Thyroid gland (tissue), 4 donors: Measurements from ENCODE around the gene SF3B2. TPM values are rescaled to one million over a fixed set of nuclear protein-coding genes. Genes with fewer than 3 reads are reported as not detected.
"Not testable (repeated sequence)": the region's sequence is repeated elsewhere in the genome, so short reads cannot be mapped to it uniquely, and the experiment has no call there.

Experiments used
- DNase-seq, 2 donors: peaks; one replicate each; pipeline ENCODE4 v3.0.0-alpha.2; 2019
- H3K27ac ChIP-seq, 3 donors: fragments of 200-600 bp; sonication (generic); 1 replicate in 2 of 3; 2 replicates in 1 of 3; pipeline ENCODE4 v1.5.1; 2016 to 2019; ENCODE audit warnings: mild to moderate bottlenecking in 1 of 3, moderate library complexity in 1 of 3
- H3K27me3 ChIP-seq: fragments of 200-600 bp; sonication (generic); one replicate; pipeline ENCODE4 v1.5.1; 2019
- H3K36me3 ChIP-seq, 2 donors: fragments of 200-600 bp; sonication (generic); one replicate each; pipeline ENCODE4 v1.5.1; 2016 to 2019
- H3K4me1 ChIP-seq, 2 donors: fragments of 200-600 bp; sonication (generic); one replicate each; pipeline ENCODE4 v1.5.1; 2017 to 2019
- H3K4me3 ChIP-seq, 3 donors: fragments of 200-600 bp; sonication (generic); replicated peaks in 1 of 3; 1 replicate in 2 of 3; 2 replicates in 1 of 3; pipeline ENCODE4 v1.5.1; 2016; ENCODE audit warnings: mild to moderate bottlenecking in 1 of 3
- H3K9me3 ChIP-seq: fragments of 200-600 bp; sonication (generic); one replicate; pipeline ENCODE4 v1.5.1; 2017
- CTCF ChIP-seq, 6 experiments: fragments of 200-600 bp in 3 of 6; fragments of 450-650 bp in 3 of 6; sonication (generic) in 3 of 6; IDR thresholded peaks; one replicate each; pipeline ENCODE4 v1.5.1; 2016 to 2019; ENCODE audit warnings: antibody characterized with exemption in 6 of 6, mild to moderate bottlenecking in 2 of 6, inconsistent platforms in 1 of 6, moderate library complexity in 1 of 6
- POLR2A ChIP-seq, 2 donors: fragments of 450-650 bp; IDR thresholded peaks; one replicate each; pipeline ENCODE4 v1.6.1; 2017; ENCODE audit warnings: antibody characterized with exemption in 2 of 2, mild to moderate bottlenecking in 2 of 2, moderate library complexity in 1 of 2
- WGBS, 2 donors: methylation state at CpG; one replicate each; pipeline ENCODE4 v1.1.5; 2017; 5-methylcytosine and 5-hydroxymethylcytosine counted together
- intact Hi-C: fragments of 100-400 bp; cut with DNase I; formaldehyde crosslinking; loops from one replicate; pipeline ENCODE4 v1.15.1; 2023
- total RNA-seq, 4 donors: library from RNA; depleted of rRNA; stranded (reverse); fragments of >200 nt; gene quantifications; one replicate each; pipeline ENCODE4 v1.2.3, GENCODE V29; 2016

Gene SF3B2
- total RNA-seq, 4 donors from 2014 or later = 149 to 231 (median 158) TPM

- Histone ChIP-seq H3K27ac (peak overlapping the region; percentile 61 to 80 (median 70)), H3K36me3 (no peaks in the 10 kb centered on the region), H3K27me3 (no peaks in the 10 kb centered on the region), H3K4me1 (peaks cover 48 to 65% of the 10 kb centered on the region in 2 donors), H3K4me3 (no peak overlapping the region), H3K9me3 (no peaks in the 10 kb centered on the region)
- peak; percentile 25 to 28 for DNase-seq
- 16 to 22% methylated on average over 3 of the region's 3 CpGs for WGBS, 2 donors
- TF ChIP-seq POLR2A (IDR thresholded peaks at IDR 0.05) (no peak), CTCF (IDR thresholded peaks at IDR 0.05) (no peak)
- intact Hi-C loops = no loop called here
Observed at GRCh38 chr11:66112601-66113499, 60.7 kb downstream of the SF3B2 start.

- H3K9me3 ChIP-seq, DNase-seq, H3K27me3 ChIP-seq, H3K4me3 ChIP-seq, H3K36me3 ChIP-seq, intact Hi-C loops: not testable (repeated sequence)
- WGBS, 2 donors = 90 to 91% methylated on average over 3 of the region's 3 CpGs
- Histone ChIP-seq H3K27ac (peak overlapping the region; percentile 29 to 91 (median 79)), H3K4me1 (peaks cover 56 to 71% of the 10 kb centered on the region in 2 donors)
Observed at GRCh38 chr11:66114957-66115356, 62.8 kb downstream of the SF3B2 start.

GRCh38 chr11:66115638-66116301, 63.6 kb downstream of the SF3B2 start:
- intact Hi-C loops = no loop called here
- TF ChIP-seq POLR2A (IDR thresholded peaks at IDR 0.05) = peak in 1 of 2 donors; percentile 11
- TF ChIP-seq CTCF (IDR thresholded peaks at IDR 0.05) = no peak
- 28 to 34% methylated on average over 8 of the region's 8 CpGs for WGBS, 2 donors
- DNase-seq = no peak
- Histone ChIP-seq H3K4me3 (no peak overlapping the region), H3K4me1 (peaks cover 61 to 79% of the 10 kb centered on the region in 2 donors), H3K36me3 (no peaks in the 10 kb centered on the region), H3K27ac (peak overlapping the region; percentile 29 to 91 (median 79)), H3K9me3 (no peaks in the 10 kb centered on the region), H3K27me3 (no peaks in the 10 kb centered on the region)

GRCh38 chr11:66116576-66117361, 64.6 kb downstream of the SF3B2 start:
- WGBS, 2 donors = 44 to 61% methylated on average over 7 of the region's 7 CpGs
- H3K9me3 ChIP-seq = no peaks in the 10 kb centered on the region
- H3K4me3 ChIP-seq = no peak overlapping the region
- peak overlapping the region; percentile 29 to 91 (median 79) for H3K27ac ChIP-seq
- no peaks in the 10 kb centered on the region for H3K27me3 ChIP-seq
- no peak for TF ChIP-seq CTCF (IDR thresholded peaks at IDR 0.05)
- peak in 1 of 2 donors; percentile 22 for TF ChIP-seq POLR2A (IDR thresholded peaks at IDR 0.05)
- intact Hi-C loops = no loop called here
- peak; percentile 60 to 62 for DNase-seq
- H3K4me1 ChIP-seq = peaks cover 62 to 80% of the 10 kb centered on the region in 2 donors
- H3K36me3 ChIP-seq = no peaks in the 10 kb centered on the region

- H3K36me3 ChIP-seq = no peaks in the 10 kb centered on the region
- 81 to 91% methylated on average over 3 of the region's 3 CpGs for WGBS, 2 donors
- intact Hi-C loops = no loop called here
- H3K4me1 ChIP-seq = peaks cover 57 to 72% of the 10 kb centered on the region in 2 donors
- H3K27me3 ChIP-seq = no peaks in the 10 kb centered on the region
- peak overlapping the region; percentile 61 to 82 (median 65) for H3K27ac ChIP-seq
- H3K9me3 ChIP-seq = no peaks in the 10 kb centered on the region
- no peak for DNase-seq
- no peak for TF ChIP-seq POLR2A (IDR thresholded peaks at IDR 0.05)
- TF ChIP-seq CTCF (IDR thresholded peaks at IDR 0.05) = no peak
- H3K4me3 ChIP-seq = no peak overlapping the region
Observed at GRCh38 chr11:66118847-66119246, 66.7 kb downstream of the SF3B2 start.
